ENCODE measurements around the gene RCOR1. TPM values are rescaled to one million over a fixed set of nuclear protein-coding genes. Genes with fewer than 3 reads are reported as not detected.

Gene RCOR1
- total and polyA plus RNA-seq, 2 experiments from 2014 or later = 9.9 to 30.2 TPM

DNA sequence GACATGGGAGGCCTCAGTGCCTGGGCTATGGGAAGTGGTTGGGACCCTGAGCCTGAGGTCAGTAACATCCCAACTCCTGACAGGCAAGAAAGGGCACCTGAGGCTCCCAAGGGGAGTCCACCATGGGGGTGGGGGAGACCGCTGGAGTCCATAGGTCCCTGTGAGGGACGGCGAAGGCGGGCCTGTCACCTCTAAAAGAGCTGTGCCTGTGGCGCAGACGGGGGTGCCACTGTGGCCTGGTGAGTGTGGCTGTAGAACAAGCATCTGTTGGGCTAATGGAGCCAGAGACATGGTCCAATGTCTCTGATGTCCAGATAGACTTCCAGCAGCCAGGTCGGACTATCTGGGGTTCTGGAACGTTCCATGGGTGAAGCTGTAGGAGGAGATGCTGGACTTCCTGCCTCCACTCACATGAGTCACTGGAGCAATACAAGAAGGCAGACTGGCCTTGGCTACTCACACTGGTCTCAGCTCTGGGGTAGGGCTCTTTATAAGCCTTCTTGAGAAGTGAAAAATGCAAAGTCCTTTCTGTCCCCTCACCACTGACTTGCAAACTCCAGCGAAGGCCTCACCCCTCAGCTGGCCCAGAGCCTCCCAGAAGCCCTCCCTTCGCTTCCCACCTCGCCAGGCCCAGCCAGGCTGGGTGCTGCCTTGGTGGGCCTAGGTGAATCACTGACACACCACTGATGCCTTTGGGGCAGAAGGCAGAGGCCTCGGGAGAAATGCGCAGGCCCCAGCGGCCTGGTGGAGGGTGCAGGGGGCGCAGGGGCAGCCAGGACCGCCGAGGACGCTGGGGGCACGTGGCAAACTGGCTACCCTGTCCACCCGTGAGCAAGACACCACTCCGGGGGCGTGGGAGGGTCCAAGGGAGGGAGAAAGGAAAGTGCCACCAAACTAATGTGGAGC, 183.7 kb downstream of the RCOR1 start:
- Histone ChIP-seq H3K79me2 (peaks cover 26% of the 10 kb centered on the region), H3K9me3 (ENCODE audit: low read depth) (no peaks in the 10 kb centered on the region), H3K27me3 (no peaks in the 10 kb centered on the region), H3K4me3 (no peak overlapping the region), H3K4me2 (peak overlapping the region; percentile 68), H3K4me1 (ENCODE audit: insufficient read depth) (peaks cover 12% of the 10 kb centered on the region), H3K27ac (peak overlapping the region; percentile 95), H4K20me1 (ENCODE audit: insufficient read depth, poor library complexity, severe bottlenecking) (peaks cover 3% of the 10 kb centered on the region), H2AFZ (peak overlapping the region; percentile 76), H3K9me2 (replicated peaks; ENCODE audit: insufficient read depth) (no peaks in the 10 kb centered on the region), H3K36me3 (replicated peaks; ENCODE audit: insufficient read depth, low read depth) (no peaks in the 10 kb centered on the region)
- TF ChIP-seq, protein P1, sequence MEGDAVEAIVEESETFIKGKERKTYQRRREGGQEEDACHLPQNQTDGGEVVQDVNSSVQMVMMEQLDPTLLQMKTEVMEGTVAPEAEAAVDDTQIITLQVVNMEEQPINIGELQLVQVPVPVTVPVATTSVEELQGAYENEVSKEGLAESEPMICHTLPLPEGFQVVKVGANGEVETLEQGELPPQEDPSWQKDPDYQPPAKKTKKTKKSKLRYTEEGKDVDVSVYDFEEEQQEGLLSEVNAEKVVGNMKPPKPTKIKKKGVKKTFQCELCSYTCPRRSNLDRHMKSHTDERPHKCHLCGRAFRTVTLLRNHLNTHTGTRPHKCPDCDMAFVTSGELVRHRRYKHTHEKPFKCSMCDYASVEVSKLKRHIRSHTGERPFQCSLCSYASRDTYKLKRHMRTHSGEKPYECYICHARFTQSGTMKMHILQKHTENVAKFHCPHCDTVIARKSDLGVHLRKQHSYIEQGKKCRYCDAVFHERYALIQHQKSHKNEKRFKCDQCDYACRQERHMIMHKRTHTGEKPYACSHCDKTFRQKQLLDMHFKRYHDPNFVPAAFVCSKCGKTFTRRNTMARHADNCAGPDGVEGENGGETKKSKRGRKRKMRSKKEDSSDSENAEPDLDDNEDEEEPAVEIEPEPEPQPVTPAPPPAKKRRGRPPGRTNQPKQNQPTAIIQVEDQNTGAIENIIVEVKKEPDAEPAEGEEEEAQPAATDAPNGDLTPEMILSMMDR (IDR thresholded peaks at IDR 0.05; ENCODE audit: poor library complexity) = no peak
- TF ChIP-seq EZH2phosphoT487 (IDR thresholded peaks at IDR 0.05; ENCODE audit: low read depth, severe bottlenecking, unreplicated experiment) (no peak), EZH2 (IDR thresholded peaks at IDR 0.05; ENCODE audit: borderline replicate concordance) (no peak)
- WGBS (ENCODE audit: low lambda C conversion rate, missing lambda C conversion rate) = 93% methylated on average over 22 of the region's 22 CpGs
- DNase-seq (ENCODE audit: low spot score) = peak; percentile 72

DNA sequence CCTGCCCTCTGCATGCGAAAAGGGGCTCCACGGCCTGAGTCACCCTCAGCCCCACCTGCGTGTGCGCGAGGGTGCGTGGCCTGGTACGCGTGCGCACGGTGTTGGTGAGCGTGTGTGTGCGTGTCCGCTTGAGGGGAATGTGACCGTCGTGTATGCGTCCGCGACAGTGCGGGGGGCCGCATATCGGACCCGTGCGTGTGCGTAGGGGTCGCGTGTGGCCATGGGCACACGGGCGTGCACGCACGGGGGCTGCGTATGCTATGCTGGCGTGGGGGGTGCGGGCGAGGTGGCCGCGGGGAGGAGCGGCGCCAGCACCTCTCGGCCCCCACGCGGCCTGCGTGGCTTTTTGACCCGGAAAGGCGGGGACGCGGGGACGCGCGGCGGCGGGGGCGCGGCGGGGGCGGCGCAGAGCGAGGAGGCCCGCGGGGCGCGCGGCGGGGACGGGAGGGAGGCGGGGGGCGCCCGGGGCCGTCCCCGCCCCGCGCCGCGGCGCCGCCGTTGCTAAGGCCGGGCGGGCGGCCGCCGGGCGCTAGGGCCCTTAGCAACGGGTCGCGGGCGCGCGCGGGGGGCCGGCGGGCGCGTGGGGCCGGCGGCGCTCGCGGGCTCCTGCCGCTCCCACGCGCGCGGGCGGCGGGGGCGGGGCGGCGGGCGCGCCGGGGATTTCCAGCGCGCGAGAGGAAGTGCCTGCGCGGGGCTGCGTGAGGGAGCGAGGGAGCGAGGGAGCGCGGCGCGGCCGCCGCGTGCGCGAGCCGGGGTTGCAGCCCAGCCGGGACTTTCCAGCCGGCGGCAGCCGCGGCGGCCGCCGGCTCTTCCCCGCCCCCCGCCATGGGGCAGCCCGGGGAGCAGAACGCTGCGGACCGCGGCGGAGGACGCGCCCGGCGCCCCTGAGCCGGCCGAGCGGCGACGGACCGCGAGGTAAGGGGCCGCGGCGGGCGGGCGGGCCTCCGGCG, 184.6 kb downstream of the RCOR1 start, which contains the start of gene TRAF3:
TRAF3 (plus strand) TSS at position 689 of the 950 bp plus-strand sequence. CDS start 92,753 bp downstream, outside the sequence.
- 73% methylated on average over 26 of the region's 163 CpGs for WGBS (ENCODE audit: low lambda C conversion rate, missing lambda C conversion rate)
- DNase-seq (ENCODE audit: low spot score) = peak; percentile 88
- no peaks in the 10 kb centered on the region for H3K9me3 ChIP-seq (ENCODE audit: low read depth)

DNA sequence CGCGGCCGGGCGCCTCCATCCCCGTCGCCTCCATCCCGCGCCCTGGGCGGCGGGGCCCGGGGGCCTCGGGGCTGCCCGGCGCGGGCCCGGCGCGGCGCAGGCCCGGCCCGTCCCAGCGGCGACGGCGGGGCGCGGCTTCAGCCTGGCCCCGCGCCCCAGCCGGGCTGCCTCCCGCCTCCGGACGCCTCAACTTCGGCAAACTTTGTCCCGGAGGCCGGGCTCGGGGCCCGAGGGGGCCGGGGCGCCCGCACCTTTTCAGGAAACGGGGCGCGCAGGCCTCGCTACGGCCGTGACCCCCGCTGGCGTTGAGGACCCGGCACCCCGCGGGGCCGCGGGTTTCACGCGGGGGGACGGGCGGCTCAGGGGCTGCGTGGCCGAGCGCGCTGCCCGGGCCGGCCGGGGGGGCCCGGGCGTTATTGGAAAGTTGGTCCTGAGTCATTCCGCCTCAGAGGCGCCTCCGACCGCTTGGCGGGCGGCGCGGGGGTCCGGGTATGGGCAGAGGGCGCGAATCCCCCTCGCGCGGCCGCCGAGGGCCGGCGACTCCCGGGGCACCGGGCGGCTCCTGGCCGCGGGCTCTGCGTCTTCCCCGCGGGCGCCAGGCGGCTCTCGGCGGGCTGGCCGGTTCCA, 185.4 kb downstream of the RCOR1 start:
- Histone ChIP-seq H3K9me3 (ENCODE audit: low read depth) (no peaks in the 10 kb centered on the region), H3K9me2 (replicated peaks; ENCODE audit: insufficient read depth) (no peaks in the 10 kb centered on the region), H4K20me1 (ENCODE audit: insufficient read depth, poor library complexity, severe bottlenecking) (peaks cover 3% of the 10 kb centered on the region), H3K27me3 (no peaks in the 10 kb centered on the region), H3K36me3 (replicated peaks; ENCODE audit: insufficient read depth, low read depth) (no peaks in the 10 kb centered on the region), H3K4me2 (peak overlapping the region; percentile 80), H3K4me1 (ENCODE audit: insufficient read depth) (peaks cover 12% of the 10 kb centered on the region), H3K4me3 (peak overlapping the region; percentile 95), H2AFZ (peak overlapping the region; percentile 45), H3K27ac (peak overlapping the region; percentile 91), H3K79me2 (peaks cover 43% of the 10 kb centered on the region)
- 2% methylated on average over 46 of the region's 98 CpGs for WGBS (ENCODE audit: low lambda C conversion rate, missing lambda C conversion rate)
- TF ChIP-seq EZH2phosphoT487 (IDR thresholded peaks at IDR 0.05; ENCODE audit: low read depth, severe bottlenecking, unreplicated experiment) (no peak), EZH2 (IDR thresholded peaks at IDR 0.05; ENCODE audit: borderline replicate concordance) (no peak)
- TF ChIP-seq, protein P1 (IDR thresholded peaks at IDR 0.05; ENCODE audit: poor library complexity) = no peak
- DNase-seq (ENCODE audit: low spot score) = peak; percentile 37

More for the DNA sequence above, 184.6 kb downstream of the RCOR1 start, which contains the start of gene TRAF3:
- H3K4me3 ChIP-seq = peak within 1 kb of the TSS; percentile 95
- H3K4me2 ChIP-seq = peak within 1 kb of the TSS; percentile 80
- no peaks in the 10 kb centered on the region for H3K9me2 ChIP-seq (replicated peaks; ENCODE audit: insufficient read depth)
- H3K36me3 ChIP-seq (replicated peaks; ENCODE audit: insufficient read depth, low read depth) = no peaks in the 10 kb centered on the region
- H2AFZ ChIP-seq = peak within 1 kb of the TSS; percentile 76
- H3K27ac ChIP-seq = peak within 1 kb of the TSS; percentile 95
- H3K79me2 ChIP-seq = peaks cover 35% of the 10 kb centered on the region
- peaks cover 12% of the 10 kb centered on the region for H3K4me1 ChIP-seq (ENCODE audit: insufficient read depth)
- peaks cover 3% of the 10 kb centered on the region for H4K20me1 ChIP-seq (ENCODE audit: insufficient read depth, poor library complexity, severe bottlenecking)
- H3K27me3 ChIP-seq = no peaks in the 10 kb centered on the region
- TF ChIP-seq, protein P1 (IDR thresholded peaks at IDR 0.05; ENCODE audit: poor library complexity) = no peak
- TF ChIP-seq EZH2 (IDR thresholded peaks at IDR 0.05; ENCODE audit: borderline replicate concordance) = no peak
- TF ChIP-seq EZH2phosphoT487 (IDR thresholded peaks at IDR 0.05; ENCODE audit: low read depth, severe bottlenecking, unreplicated experiment) = no peak

All from hepatocyte (in vitro differentiated cells).